ENCODE results near the gene ANKRD23.
"Not testable (repeated sequence)": the region's sequence is repeated elsewhere in the genome, so short reads cannot be mapped to it uniquely, and the experiment has no call there.

ANKRD23 gene

GRCh38 chr2:96876269-96877041, 32.6 kb upstream of the ANKRD23 start:
- DNase-seq = no peak

DNA sequence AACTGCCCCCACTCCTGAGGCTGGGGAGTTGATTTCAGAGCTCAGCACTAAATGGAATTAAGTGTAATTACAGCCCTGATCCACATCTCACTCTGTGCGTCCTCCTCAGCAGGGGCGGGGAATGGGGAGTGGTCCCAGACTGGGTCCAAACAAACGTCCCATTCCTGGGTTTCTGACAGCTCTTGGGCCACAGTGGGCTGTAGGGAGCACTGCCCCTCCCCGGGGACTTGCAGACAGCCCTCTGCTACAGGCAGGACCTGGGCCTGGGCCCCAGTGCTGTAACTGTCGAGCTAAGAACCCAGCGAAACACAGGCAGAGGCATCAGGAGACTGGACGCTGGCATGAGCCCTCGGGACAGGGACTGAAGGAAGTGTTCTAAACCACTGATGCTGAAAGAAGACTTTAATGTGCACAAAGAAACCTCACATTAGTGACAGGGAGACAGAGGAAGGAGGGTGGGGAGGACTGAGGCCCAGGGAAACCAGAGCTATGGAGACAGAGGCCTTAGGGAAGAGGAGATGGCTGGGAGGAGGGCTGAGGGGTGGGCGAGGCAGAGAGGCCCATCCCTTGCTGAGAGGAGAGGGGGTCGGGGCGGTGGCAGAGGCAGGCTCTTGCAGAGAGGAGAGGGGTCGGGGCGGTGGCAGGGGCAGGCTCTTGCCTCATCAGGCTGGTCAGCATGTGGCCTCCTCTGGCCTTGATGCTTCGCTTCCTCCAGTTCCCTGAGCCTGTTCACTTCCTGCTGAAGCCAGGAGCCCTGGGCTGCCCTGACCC, 31.9 kb upstream of the ANKRD23 start:
- no peak for DNase-seq

- no peak for DNase-seq
Measured at GRCh38 chr2:96874198-96874831, 30.5 kb upstream of the ANKRD23 start.

DNA sequence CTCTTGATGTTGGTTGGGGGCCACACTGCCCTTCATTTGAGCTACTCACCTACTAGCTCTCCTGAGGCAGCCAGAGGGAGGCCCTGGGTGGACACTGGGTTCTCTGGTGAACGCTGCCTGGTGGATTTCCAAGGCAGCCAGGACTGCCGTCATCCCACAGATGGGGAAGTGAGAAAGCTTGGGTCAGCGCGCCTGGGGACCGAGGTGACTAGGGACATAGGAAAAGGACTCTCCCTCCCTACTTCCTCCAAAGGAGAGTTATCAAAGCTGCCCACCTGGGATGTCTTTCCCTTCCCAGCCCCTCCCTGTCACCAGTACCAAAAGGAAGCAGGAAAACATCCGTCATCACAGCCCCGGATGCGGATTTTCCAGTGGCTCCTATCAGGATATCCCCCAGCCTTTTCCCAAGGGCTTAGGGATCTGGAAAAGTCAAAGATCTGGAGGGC, 29.9 kb upstream of the ANKRD23 start:
- DNase-seq = no peak

DNA sequence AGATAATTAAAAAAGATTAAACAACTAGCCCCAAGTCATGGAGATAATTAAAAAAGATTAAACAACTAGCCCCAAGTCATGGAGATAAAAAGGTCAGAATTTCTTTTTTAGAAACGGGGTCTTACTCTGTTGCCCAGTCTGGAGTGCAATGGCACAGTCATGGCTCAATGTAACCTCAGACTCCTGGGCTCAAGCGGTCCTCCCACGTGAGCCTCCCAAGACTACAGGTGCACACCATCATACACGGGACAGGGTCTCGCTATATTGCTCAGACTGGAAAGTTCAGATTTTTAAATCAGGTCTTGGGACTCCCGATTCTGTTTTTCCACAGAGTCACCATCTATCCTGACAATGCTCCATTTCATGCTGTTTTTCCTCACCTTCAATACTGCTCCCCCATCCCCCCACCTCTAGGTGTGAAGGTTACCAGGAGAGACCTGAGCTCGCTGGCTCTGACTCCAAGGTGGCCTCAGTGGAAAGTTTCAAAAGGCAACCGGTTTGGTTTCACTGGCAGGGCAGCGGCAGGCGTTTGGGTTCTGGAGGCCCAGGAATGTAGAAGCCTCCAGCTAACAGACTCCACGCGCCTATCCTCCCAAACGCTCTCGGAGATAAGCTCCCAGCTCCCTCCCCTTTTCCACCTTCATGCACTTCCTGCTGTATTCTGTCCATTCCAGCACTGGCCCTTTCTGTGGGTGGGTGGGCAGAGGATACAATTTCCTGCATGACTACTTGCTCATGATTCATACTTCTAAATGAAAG, 28.9 kb upstream of the ANKRD23 start:
- DNase-seq = no peak

GRCh38 chr2:96870626-96871255, 26.9 kb upstream of the ANKRD23 start:
- DNase-seq = peak; percentile 31

GRCh38 chr2:96869822-96870625, 26.2 kb upstream of the ANKRD23 start, which contains the start of gene SEMA4C:
Gene SEMA4C, minus strand, starts transcription at chr2:96870080. Its CDS starts 2,194 bp downstream, at chr2:96867886.
- DNase-seq = peak; percentile 47

GRCh38 chr2:96869281-96869821, 25.5 kb upstream of the ANKRD23 start:
- DNase-seq = no peak

DNA sequence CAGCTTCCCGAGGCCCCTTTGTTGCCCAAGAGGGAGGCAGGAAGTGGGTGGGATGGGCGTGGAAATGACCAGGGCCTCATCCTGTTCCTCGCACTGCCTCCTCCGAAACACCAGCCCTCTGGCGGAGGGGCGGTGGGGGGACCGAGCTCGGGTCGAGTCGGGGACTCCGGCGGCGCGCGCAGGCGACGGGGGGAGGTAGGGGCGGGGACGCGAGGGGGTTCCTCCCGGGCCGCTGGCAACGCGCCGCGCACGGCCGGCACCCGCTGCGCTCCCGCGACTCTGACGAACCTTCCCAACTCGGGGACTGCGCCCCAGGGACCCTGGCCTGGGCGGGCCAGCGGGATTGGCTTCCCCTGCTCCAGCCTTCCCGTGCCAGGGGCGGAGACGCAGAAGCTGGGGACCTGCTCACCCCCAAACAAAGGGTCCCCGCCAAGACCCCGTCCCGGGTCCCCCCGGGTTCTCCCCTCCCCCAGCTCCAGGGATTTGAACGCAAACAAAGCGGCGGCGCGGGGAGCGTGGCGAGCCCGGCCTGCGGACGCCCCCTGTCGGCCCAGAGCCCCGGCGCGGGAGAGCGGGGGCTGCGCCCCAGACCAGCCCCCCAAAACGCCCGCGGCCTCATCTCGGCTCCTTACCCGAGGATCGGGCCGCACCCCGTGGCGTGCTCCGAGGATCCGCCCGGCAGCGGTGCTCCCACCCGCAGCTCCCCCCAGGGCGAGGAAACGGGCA, 24.9 kb upstream of the ANKRD23 start:
- DNase-seq = peak; percentile 53

DNA sequence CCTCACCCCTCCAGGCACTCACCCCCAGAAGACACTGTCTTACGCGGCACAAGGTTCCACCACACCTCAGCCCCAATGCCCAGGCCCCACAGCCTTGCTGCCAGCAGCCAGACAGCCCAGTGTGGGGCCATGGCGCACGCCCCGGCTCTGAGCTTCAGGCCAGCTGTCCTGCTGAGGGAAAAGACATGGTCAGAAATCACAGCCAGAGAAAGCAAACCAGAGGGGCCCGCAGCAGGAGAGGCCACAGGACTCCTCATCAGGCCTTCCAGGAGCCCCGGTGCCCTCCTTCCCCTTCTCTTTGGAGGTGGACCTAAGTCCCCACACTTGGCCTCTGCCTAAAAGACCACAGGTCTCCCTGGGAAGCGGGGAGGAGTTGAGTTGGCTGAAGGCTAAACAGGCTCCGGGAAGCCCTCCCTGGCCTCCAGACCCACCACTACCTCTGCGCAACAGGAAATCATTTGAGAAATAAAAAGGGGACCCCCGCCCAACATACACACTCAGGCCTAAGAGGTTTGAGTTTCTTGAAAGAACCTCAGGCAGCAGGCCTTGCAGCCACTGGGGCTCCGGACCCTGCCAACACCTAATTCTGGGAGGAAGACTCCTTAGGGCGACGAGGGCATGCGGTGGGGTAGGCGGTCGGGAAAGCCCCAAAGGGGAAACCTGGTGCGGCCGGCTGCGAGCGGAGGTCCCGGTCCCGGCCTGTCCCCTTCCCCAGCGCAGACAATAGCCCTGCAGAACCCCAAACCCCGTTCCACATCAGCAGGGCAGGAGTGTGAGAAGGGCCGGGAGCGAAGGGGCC, 24.1 kb upstream of the ANKRD23 start:
- peak; percentile 22 for DNase-seq

- DNase-seq = no peak
Measured at GRCh38 chr2:96866986-96867755, 23.4 kb upstream of the ANKRD23 start.

DNA sequence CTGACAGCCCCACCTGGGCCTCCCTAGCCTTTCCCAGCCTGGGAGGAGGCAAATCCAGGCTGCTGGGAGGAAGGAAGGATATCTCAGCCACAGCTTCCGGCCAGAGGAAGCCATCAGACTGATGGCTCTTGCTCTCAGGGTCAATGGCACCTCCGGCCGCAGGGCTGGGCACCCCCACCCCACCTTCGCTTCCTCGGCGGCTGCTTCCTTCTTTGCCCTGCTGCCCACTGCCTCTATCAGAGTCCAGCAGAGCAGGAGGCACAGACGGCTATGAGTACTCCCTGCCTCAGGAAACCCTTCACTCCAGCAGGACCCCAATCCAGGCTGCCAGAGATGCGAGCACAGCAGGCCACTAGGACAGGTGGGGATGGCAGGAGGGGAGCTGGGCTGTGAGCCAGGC, 22.8 kb upstream of the ANKRD23 start:
- no peak for DNase-seq

DNA sequence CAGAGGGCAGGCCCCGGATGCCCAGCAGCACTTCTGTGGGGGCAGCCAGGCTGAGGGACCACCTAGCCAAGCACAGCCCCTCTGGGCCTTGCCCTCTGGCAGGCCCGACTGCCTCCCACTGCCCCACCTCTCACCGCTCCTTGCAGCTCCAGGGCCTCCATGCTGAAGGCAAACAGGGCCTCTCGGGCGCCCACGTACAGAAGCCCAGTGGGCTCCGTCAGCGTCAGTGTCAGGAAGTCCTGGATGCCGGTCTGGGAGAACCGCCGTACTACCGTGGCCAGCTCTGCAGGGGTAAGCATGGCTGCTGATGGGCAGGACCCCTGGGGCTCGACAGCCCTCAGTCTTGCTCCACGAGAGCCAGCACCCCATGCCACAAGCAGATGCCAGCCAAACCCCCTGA, 22.3 kb upstream of the ANKRD23 start:
- no peak for DNase-seq

- no peak for DNase-seq
Measured at GRCh38 chr2:96865654-96866053, 21.8 kb upstream of the ANKRD23 start.

DNA sequence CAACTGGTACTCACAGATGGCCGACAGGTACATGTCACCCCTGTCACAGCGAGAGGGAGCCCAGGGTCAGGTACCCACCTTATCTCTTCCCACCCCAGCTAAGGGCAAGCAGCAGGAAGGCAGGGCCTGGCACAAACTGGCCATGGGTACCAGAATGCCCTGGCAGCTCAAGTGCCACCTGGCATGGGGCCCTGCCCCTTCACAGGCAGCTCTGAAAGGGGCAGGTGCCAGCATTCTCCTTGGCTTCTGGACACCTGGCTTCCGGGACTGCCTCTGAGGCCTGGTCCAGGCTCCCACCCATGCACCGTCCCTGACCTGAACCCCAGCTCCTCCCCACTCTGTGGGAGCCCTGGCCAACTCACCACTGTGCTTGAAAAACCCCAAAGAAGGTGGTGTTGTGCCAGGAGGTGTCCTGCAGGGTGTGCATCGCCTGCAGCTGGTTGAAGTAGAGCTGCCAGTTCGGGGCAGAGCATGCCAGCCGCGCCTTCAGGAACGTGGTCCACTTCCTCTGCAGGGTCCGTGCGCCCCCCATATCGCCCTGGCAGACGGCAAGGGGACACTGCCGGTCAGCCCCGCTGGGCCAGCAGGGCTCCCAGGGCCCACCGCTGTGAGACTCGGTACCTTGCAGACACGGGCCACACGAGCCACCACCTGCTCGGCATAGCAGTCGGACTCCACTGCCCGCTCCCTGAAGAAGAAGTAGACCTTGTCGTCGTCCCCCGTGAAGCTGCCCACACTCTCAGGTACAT, 20.7 kb upstream of the ANKRD23 start:
- no peak for DNase-seq

- no peak for DNase-seq
Measured at GRCh38 chr2:96863575-96864342, 19.9 kb upstream of the ANKRD23 start.

DNA sequence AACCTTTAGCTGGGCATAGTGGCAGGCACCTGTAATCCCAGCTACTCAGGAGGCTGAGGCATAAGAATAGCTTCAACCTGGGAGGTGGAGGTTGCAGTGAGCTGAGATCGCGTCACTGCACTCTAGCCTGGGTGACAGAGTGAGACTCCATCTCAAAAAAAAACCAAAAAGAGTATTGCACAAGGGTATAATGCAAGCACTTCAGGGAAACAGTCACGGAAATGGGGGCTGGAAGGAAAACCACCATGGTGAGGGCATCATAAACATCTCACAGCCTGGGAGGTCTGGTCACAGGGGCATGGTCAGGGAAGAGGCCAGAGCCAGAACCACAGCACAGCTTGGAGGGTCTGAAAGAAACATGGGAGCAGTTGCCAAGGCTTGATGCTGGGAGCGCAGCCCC, 19.2 kb upstream of the ANKRD23 start:
- not testable (repeated sequence) for DNase-seq
